Islet of Langerhans (tissue), 1 donor: Measurements from ENCODE around the gene FIGNL2.

Experiments
- FAIRE-seq: peaks from one replicate; lab custom pipeline; 2011; peaks lifted over from hg19 to GRCh38; lab: Jason Lieb, UNC

Gene FIGNL2

DNA sequence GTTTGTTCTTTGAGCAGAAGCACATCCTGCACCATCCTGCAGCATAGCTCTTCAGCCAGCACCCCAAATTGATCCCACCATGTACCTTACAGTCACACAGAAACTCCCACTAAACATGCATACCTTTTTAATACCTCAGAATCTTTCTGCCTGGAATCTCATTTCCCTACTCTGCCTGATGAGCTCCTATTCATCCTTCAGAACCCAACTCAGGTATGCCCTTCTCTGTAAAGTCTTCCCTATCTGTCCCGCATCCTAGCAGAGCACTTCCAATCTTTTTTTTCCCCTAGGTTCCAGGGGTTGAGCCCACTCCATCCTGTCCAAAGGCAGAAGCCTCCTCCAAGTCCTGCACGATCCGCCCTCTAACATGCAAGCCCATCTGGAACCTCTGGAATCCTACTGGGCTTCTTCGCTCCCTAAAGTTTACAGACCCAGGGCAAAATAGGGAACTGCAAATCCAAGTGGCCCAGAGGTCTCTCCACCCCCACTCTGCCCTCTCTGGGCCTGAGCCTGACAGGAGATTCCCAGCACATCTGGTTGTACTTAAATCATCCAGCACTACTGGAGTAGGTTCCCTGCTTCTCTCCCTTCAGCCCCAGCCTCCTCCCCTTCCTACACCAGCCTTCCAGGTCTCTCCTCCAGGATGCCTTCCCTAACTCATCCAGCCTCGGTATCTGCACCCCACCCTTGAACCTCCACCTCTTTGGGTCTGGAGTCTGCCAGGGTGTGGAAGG lies 4.1 kb upstream of the FIGNL2 start:
- no peak for FAIRE-seq

DNA sequence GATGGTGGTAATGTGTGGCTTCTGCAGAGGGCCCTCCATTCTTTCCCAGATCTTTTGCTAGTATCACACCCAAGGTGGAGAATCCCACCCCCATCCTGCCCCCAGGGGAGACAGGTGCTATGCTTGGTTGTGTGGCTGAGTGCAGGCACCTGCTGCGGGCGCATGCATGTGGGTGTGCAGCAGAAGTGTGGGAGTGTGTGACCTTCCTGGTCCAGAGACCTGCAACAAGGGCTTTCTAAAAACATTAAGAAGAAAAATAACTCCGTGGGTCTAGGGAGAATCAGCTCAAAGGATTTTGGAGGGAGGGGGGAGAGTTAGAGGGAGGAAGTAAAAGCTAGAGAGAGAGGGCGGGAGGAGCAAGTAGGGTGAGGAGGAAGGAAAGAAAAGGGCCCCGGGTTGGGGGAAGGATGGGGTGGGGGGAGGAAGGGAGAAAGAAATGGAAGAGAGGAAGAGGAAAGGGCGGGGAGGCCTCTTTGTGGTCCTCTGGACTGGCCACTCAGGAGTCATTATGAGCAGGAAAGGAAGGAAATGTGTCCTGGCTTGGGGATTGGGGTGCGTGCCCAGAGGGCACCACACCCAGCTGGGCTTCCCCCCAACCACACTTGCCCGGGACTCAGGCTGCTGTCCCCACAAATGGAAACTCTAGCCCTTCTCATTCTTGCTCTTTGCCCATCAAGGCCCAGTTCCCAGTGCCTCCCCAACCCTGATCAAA lies 3.1 kb upstream of the FIGNL2 start:
- FAIRE-seq = no peak

DNA sequence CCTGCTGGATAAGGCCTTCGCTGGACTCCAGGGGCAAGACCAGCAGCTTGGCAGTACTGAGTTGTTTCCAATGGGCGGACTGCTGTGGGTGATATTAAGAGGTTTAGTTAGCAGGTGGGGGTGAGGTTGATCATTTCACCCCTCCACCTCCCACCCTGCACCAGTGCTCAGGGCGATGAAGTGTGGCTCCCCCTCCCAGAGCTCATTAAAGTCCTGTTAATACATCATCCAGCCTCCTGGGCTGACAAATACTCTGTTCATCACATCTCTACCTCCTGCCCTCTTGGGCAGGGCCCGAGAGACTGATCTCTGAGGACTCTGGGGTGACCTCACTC lies 2.4 kb upstream of the FIGNL2 start:
- no peak for FAIRE-seq

DNA sequence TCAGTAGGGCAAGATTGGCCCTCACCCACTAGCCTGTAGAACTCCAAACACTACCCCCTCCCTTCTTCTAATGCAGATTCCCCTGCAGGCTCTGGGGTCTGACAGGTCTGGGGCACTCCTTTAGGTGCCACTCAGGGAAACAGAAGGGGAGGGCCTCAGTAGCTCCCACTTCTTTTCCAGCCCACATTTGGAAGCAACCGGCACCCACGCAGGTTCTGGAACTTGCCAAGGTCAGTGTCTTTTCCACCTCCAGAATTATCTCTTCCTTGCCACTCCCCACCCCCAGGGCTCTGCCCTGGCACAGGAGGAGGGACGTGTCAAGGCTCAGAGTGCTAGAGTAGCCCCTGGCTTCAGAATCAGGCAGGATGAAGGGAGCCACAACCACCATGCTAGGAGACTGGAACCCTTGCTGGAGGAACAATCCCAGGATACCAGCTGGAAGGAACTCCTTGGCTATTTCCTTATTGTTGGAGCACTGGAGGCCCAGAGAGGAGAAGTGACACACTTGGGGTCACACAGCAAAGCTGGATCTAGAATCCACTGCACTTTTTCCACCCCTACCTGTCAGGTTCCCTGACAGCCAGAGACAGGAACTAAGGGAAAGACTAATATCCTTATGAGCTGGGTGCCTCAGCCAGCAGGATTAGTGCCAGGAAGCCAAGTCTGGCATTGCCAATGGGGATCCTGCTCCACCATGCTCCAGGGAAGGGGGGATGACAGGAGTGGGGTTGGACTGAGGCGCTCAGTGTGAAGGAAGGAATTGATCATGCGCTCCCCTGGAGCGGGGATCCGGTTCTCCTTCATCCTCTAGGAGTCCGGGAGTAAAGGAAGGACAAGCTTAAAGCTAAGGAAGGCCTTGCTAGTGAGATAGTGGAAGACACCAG lies 1.8 kb upstream of the FIGNL2 start:
- no peak for FAIRE-seq

DNA sequence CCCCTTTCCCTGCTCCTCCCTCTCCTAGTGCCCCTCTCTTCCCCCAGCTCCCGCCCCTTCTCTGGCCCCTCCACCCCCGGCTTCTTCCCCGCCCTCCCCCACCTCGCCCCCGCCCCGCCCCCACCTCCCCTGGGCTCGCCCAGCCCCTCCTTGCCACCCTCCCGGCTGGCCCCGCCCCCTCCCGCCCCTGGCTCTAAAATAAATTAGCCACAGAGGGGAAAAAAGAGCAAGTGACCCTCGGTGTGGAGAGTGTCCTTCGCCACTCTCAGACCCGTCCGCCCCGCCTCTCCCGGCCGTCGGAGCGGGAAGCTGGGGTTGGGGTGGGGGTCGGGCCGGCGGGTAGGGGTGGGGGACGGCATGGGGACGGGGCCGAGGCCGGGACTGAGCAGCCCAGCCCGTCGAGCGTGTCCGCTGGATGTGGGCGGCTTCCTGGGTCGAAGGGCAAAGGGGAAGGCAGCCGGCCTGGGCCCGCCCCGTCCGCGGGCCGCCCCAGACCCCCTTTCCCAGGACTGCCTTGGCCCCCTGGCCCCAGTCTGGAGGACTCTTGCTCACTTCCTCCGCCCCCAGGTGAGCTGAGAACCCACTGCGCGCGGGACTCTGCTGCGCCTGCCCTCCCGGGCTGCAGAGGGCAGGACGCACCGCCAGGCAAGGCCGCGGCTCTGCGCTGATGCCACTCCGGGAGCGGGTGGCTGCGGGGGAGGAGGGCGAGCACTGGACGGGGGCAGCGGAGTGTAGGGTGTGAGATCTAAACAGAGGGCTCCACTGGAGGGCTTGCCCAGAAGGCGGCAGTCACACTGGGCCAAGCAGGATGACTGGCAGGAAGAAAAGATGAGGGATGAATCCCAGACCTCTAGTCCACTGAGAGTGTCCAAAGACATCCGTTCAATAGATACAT lies 570 bp upstream of the FIGNL2 start:
- no peak for FAIRE-seq

DNA sequence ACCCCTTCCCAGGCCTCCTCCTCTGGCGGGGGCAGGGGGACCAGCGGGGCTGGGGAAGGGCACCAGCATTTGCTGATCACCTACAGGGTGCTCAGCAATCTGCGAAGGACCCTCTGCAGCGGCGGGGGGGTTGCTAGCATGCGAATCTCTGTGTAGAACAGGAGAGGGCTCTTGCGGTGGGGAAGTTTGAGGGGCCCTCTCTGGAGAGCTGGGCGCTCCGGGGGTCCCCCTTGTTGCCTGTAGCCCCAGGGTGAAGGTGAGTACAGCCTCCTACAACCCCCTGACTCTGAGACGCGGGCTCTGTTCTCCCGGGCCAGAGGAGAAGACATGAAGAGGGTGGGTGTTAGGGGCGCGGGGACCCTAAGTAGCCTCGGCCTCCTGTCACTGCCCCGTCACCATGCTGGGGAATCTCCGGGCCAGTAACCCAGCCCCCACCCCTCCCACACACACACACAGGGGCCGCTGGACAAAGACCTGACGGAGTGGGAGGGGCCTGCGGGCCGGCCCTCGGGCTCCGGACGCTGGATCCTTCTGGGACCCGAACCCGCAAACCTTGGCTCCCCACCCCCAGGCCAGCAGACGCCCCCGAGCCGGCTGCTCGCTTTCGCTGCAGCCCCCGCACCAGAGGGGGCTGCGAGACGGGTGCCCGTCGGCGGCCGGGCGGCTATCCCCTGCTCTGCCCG lies 734 bp downstream of the FIGNL2 start:
- no peak for FAIRE-seq

DNA sequence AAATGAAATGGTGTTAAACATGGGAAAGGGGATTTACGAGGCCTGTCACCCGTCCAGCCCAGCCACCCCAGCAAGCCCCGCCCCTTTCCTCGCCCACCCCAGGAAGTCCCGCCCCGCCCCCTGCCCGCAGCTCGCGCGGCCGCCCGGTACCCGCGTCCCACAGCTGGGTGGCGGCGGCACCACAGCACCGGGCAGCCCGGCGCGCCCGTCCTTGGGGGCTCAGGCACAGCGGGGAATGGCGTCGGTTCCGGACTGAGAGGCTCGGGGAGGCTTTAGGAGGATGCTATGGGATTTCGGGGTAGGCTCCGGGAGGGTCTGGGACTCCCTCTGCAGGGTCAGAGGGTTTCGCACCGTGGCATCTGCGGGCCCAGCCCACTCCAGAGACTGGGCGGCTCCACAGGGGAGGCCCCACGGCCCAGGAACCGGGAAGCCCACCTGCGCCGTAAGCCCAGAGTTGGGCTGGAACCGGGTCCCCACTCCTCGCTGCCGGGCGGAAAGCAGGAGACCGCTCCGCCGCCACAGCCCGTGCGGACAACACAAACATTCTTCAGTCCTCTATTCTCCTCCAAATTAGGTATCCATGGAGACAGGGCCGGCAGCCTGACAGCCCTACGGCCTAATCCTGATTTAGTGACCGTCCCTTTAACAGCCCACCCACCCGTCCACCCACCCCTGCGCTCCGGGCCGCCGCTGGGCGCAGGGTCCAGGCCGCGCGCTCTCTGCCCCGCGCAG lies 1.4 kb downstream of the FIGNL2 start:
- FAIRE-seq = no peak

DNA sequence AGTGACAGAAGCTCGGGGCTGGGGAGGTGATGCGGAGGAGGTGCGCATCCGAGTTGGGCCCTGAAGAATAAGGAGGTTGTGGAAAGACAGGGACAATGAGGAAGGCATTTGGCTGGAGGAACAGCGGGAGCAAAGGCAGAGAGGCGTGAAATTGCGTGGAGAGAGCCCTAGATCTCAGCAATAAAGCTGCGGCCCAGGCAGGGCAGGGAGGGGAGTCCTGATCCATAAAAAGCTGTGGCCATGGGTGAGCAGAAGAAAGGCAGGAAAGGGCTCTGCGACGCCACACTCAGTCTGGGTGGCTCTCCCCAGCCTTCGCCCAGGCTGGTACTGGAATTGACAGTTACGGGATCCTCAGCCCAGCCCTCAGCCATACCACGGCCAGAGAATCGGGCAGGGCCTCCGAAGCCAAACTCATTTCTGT lies 2.2 kb downstream of the FIGNL2 start:
- no peak for FAIRE-seq

DNA sequence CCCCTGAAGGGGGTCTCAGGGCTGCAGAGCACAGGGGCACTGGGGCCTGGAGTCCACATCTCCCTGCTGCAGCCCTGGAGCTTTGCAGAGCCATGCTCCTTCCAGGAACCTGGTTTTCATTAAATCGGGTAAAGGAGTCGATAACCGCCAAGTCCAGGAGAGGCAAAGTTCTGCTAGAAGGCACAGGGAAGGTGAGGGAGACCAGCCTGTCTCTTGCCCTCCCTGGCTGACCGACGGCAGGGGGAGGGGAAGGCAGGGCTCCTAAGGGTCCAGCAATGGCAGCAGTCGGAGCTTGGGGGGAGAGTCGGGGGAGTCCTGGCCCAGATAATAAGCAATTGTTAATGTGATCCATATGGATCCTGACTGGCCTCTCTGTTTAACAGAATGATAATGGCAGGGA lies 3.0 kb downstream of the FIGNL2 start:
- no peak for FAIRE-seq

DNA sequence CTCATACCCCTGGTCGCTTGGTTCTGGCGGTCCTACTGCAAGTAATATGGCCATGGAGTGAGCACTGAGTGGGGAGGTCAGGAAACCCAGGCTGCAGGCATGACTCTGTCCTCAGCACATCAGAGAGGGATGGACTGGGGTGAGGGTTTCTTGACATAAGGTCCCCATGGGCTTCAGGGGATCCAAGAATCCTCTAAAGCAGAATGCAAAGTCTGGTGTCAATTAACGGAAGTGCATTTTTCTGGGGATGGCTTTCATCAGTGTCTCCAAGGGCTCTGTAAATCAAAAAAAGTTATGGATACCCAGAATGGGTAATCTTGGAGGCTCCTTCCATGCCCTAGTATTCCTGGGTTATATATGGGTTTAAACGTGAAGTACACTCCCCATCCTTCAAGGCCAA lies 3.7 kb downstream of the FIGNL2 start:
- FAIRE-seq = no peak

DNA sequence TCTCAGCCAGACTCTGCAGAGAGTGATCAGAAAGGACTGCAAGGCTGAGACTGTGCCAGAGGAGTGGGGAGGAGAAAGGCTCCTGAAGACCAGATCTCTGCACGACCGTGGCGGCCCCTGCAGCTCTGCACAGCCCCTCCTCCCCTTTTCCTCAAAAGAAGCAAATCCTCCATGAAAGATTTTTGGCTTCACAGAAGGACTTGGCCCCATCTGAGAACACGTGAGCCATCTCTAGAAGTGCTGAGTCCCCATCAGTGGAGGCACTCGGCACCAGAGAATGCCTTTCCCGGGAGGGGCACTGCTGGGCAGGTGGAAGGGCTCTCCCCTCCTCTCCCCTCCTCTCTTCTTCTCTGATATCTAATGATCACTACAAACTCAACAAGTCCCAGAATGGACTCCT lies 6.8 kb downstream of the FIGNL2 start:
- FAIRE-seq = no peak

DNA sequence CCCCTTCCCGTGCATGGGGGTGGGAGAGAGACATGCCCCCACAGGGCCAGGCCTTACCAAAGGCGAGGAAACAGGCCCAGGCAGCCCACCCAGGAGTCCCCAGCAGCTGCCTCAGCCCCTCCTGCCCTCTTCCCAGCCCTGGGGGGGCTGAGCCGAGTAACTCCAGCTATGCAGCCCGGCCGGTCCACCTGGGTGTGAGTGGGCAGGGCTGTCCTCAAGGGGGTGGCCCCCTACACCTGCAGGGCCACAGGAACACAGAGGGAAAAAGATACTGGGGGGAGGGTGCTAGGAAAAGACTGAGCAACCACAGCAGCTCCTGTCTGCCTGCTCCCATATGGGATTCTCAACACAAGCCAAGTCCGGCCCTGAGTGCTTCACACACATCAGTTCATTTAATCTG lies 7.6 kb downstream of the FIGNL2 start:
- FAIRE-seq = no peak

DNA sequence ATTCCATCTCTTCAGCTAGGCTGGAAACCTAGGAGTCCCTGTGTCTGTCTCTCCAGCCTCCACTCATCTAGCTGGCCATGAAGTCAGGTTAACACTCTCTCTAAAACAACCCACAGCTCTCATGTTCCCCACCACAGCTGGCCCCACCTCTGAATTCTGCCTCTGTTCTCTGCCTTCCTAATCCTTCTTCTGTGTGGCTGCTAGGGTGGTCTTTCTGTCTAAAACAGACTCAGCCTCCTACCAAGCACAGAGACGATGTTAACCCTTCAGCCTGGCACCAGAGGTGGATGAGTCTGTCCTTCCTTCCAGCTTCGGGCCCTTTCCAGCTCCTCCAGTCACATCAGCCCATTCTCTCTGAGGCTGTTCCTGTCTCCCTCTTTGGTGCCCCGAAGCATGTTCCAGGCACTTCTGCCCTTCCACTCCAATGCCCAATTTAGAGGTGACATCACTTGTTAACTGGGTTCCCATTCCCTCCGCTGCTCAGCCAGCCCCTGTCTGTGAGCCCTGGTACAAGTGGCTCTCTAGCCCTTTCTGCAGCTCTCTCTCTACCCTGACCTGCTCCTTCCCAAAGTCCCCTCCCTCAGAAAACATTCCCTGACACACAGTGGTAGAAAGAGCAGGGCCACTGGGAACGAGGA lies 9.1 kb downstream of the FIGNL2 start:
- FAIRE-seq = no peak

DNA sequence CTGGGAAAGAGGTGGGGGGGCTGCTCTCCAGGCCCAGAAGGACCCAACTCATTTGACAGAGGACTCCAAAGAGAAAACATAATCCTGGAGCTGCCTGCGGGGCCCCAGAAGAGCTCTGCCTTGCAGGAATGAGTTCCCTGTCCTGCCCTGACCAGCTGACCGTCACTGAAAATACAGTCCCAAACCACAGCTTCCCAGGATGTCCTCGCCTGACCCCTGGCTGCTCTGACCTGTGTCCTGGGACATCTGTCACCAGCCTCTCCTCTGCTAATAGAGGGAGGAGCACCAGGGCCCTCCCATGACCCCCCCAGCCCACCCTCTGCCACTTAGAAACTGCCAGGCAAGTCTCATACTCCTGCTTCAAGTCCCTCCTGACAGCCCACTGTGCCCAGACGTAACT lies 9.8 kb downstream of the FIGNL2 start:
- FAIRE-seq = no peak

DNA sequence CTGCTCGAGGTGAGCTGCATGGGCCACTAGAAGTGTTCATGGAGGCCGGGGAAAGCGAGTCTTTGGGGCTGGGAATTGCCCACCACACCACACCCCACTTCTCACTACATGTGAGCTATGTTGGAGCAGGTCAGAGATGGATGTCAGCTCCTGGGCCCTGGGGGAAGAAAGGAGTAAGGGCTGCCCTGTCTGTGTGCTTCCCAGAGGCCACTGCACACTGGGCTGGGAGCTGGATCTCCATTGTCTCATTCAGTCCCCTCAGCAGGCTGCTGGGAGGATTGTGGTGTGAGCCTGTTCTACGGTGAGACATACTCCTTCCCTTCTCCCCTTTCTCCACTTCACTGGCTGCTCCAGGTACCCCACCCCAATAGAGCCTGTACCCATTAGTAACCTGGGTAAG lies 10.5 kb downstream of the FIGNL2 start:
- FAIRE-seq = no peak

DNA sequence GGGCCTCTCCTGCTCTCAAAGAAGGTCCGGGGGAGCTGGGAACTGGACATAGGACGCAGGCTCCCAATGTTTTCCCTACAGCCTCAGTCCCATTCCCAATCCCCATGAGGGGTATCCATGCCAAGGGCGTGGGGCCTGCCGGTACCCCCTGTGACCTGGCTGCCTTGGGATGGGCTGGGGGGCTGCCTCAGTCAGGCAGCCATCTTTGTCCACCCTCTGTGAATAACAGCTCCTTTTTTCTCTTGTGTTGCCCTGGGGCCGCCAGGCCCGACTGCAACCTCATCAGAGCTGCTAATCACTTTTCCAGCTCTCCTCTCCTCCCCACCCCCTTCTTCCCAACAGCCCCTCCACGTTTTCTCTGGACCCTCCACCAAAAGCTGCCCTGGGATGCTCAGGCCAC lies 11.2 kb downstream of the FIGNL2 start:
- no peak for FAIRE-seq

DNA sequence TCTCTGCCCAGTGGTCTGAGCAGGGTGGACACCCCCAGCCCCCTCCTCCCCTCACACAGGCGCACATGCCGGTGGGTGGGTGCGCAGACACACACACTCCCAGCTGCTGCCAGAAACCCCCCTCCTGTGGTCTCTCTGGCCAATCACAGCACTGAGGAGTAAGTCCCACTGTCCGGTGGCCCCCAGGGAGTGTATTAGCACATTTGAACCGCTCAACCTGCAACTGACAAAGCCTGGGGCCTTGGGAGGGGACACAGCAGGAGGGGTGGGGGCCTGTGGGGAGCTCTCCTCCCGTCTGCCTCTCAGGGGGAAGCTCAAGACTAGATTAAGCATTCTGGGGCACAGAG lies 11.7 kb downstream of the FIGNL2 start:
- FAIRE-seq = no peak

DNA sequence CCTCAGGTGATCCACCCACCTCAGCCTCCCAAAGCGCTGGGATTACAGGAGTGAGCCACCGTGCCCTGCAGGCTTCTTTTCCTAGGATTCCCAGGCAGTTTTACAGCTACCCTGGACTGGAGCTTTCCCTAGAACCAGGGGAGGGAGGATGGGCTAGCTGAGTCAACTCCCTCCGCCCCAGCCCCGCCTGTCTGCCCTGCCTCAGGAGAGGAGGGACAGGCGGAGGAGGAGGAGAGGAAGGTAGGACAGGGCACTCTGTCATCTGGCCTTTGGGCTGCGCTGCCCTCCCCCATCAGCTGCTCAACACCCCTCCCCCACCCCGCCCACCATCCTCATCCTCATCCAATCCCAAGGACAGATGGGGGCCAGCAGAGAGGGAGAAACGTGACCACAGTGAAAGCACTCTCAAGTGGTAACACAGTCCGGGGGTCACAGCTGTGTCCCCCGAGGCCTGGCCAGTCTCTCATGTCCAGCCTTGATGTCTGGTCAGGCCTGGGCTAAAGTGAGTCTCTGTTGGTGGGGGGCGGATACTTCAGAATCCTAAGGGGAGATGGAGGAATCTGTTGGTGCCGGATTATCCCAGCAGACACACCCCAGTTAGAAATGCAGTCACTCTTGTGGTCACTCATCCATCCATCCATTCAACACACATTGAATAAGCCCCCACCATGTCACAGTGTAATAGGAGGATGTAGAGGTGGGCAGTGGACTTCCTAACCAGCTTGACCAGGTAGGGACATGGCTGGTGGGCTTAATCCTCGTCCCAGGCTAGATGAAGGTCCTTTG lies 12.3 kb downstream of the FIGNL2 start:
- no peak for FAIRE-seq

DNA sequence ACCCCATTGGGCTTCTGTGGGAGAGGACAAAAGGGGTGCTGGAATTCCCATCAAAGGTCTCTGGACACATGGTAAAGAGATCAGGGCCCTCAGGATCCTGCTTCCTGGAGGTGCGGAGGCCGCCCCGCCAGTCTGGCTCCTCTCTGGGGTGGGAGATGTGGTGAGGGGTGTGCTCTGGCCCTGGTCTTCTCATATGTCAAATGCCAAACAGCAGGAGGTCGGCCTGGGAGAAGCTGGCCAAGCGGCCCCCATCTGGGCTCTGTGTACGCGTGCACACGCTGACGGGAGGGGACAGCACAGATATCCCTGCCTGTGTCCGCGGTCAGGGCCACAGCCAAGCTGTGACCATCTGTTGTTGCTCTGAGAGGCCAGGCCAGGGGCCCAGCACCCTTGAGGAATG lies 14.1 kb downstream of the FIGNL2 start:
- no peak for FAIRE-seq
